Adrenal gland (tissue), 19 donors: ENCODE data around the gene AXL. TPM values are rescaled to one million over a fixed set of nuclear protein-coding genes. Genes with fewer than 3 reads are reported as not detected.
A peak's percentile ranks its signal among the peaks of the same experiment; 100 is the strongest.

ENCODE experiments used
- DNase-seq, 7 donors: peaks; one replicate each; pipeline ENCODE4 v3.0.0-alpha.2; 2019 to 2020
- H3K27ac ChIP-seq, 5 donors: fragments of 200-600 bp; sonication (generic) in 4 of 5; 1 replicate in 3 of 5; 2 replicates in 2 of 5; pipeline versions ENCODE4 v1.5.1 to v1.8.0; 2016 to 2020; ENCODE audit warnings: mild to moderate bottlenecking in 1 of 5
- H3K27me3 ChIP-seq: fragments of 200-600 bp; 2 replicates; pipeline ENCODE4 v1.8.0; 2021
- H3K36me3 ChIP-seq, 2 donors: fragments of 200-600 bp; replicated peaks in 1 of 2; 1 replicate in 1 of 2; 2 replicates in 1 of 2; pipeline versions ENCODE4 v1.5.1 to v1.8.0; 2018 to 2022
- H3K4me1 ChIP-seq, 2 donors: fragments of 200-600 bp; replicated peaks in 1 of 2; 1 replicate in 1 of 2; 2 replicates in 1 of 2; pipeline versions ENCODE4 v1.5.1 to v1.8.0; 2018 to 2021
- H3K4me3 ChIP-seq, 4 donors: fragments of 200-600 bp; sonication (generic) in 3 of 4; one replicate each; pipeline ENCODE4 v1.5.1; 2016 to 2018
- H3K9me3 ChIP-seq, 3 donors: fragments of 200-600 bp; sonication (generic) in 1 of 3; replicated peaks in 1 of 3; 1 replicate in 2 of 3; 2 replicates in 1 of 3; pipeline versions ENCODE4 v1.5.1 to v1.8.0; 2016 to 2021
- CTCF ChIP-seq, 6 experiments: fragments of 450-650 bp in 4 of 6; fragments of 200-600 bp in 2 of 6; sonication (generic) in 1 of 6; IDR thresholded peaks; 1 replicate in 5 of 6; 2 replicates in 1 of 6; pipeline versions ENCODE4 v1.5.1 to v1.8.0; 2016 to 2021; ENCODE audit warnings: antibody characterized with exemption in 6 of 6, mild to moderate bottlenecking in 2 of 6, moderate library complexity in 1 of 6
- POLR2A ChIP-seq, 2 donors: fragments of 450-650 bp; IDR thresholded peaks; one replicate each; pipeline ENCODE4 v1.6.1; 2017; ENCODE audit warnings: antibody characterized with exemption in 2 of 2, mild to moderate bottlenecking in 2 of 2, moderate library complexity in 1 of 2
- WGBS, 4 donors: extraction: QIAGEN DNeasy Blood & Tissue Kit in 2 of 4; methylation state at CpG; one replicate each; pipeline versions ENCODE4 v1.1.5 to v1.1.7; 2013 to 2017; 5-methylcytosine and 5-hydroxymethylcytosine counted together
- intact Hi-C, 2 donors: fragments of 100-400 bp; cut with DNase I; formaldehyde crosslinking; loops; one replicate each; pipeline versions ENCODE4 v1.14.1 to v1.15.0; 2022 to 2023
- long read RNA-seq, 10 donors: library from polyadenylated mRNA in 3 of 10; unstranded in 2 of 10; stranded (forward) in 1 of 10; transcript quantifications; one replicate each; pipeline ENCODE4 v2.0.0 and lab custom pipeline, GENCODE V29; 2021 to 2026
- polyA plus RNA-seq, 3 donors: library from polyadenylated mRNA; stranded (reverse); fragments of 200-250 nt in 2 of 3; fragments of 350-450 nt in 1 of 3; fragmentation: Illumina TruSeq in 1 of 3; extraction: RNeasy Lipid Tissue Mini Kit (QIAGEN cat#74804) in 1 of 3; gene quantifications; one replicate each; pipeline ENCODE4 v1.2.3, GENCODE V29; 2013 to 2014
- total RNA-seq, 9 donors: library from RNA; depleted of rRNA in 4 of 9; stranded (reverse); fragments of >200 nt in 4 of 9; fragments of 120-200 nt in 1 of 9; fragmentation: NEBNext Ultra II Directional in 1 of 9; extraction: Animal tissue kit (Norgen Biotek cat#: 25700) in 1 of 9; gene quantifications; one replicate each; pipeline versions ENCODE4 v1.1.0 to v1.2.4, GENCODE V29; 2013 to 2023
- donor health status: healthy with polysubstance abuse.
- donor health status: Bipolar disorder and iron deficiency.
- donor health status: DM: yes; HTN: yes; CAD: no.
- donor health status: DM: no; HTN: no; CAD: no.
- donor health status: DM: no; HTN: no; CAD: no.
- donor health status: DM: yes; HTN: yes; CAD: no.

Gene AXL
- total RNA-seq: 100 to 1,000 TPM in 1 of 9 donors, 10 to 100 TPM in 8; 34.3 to 105 (median 61.3) TPM
- polyA plus RNA-seq: 10 to 100 TPM; 12.0 to 18.1 (median 16.8) TPM
- long read RNA-seq, donor 1: 0 reads
- long read RNA-seq, donor 2, full-length matches to known transcripts: 2 of 10 reads
- long read RNA-seq, donor 2, partial matches to known transcripts: 8 of 10 reads
- long read RNA-seq, donor 2, other reads (novel, unspliced or antisense): 0 of 10 reads
- long read RNA-seq, donor 3, partial matches to known transcripts: 14 of 15 reads
- long read RNA-seq, donor 3, other reads (novel, unspliced or antisense): 0 of 15 reads
- long read RNA-seq, donor 4, partial matches to known transcripts: 125 of 126 reads
- long read RNA-seq, donor 4, other reads (novel, unspliced or antisense): 1 of 126 reads
- long read RNA-seq, donor 5, full-length matches to known transcripts: 33 of 50 reads
- long read RNA-seq, donor 5, partial matches to known transcripts: 11 of 50 reads
- long read RNA-seq, donor 5, other reads (novel, unspliced or antisense): 6 of 50 reads
- long read RNA-seq, donor 6, partial matches to known transcripts: 25 of 26 reads
- long read RNA-seq, donor 6, other reads (novel, unspliced or antisense): 1 of 26 reads
- long read RNA-seq, donor 7, partial matches to known transcripts: 5 of 6 reads
- long read RNA-seq, donor 7, other reads (novel, unspliced or antisense): 0 of 6 reads
- long read RNA-seq, donor 8, full-length matches to known transcripts: 8 of 16 reads
- long read RNA-seq, donor 8, partial matches to known transcripts: 8 of 16 reads
- long read RNA-seq, donor 8, other reads (novel, unspliced or antisense): 0 of 16 reads
- long read RNA-seq, donor 9, full-length matches to known transcripts: 1 of 11 reads
- long read RNA-seq, donor 9, partial matches to known transcripts: 10 of 11 reads
- long read RNA-seq, donor 9, other reads (novel, unspliced or antisense): 0 of 11 reads
- long read RNA-seq, donor 10, full-length matches to known transcripts: 4 of 12 reads
- long read RNA-seq, donor 10, partial matches to known transcripts: 8 of 12 reads
- long read RNA-seq, donor 10, other reads (novel, unspliced or antisense): 0 of 12 reads

DNA sequence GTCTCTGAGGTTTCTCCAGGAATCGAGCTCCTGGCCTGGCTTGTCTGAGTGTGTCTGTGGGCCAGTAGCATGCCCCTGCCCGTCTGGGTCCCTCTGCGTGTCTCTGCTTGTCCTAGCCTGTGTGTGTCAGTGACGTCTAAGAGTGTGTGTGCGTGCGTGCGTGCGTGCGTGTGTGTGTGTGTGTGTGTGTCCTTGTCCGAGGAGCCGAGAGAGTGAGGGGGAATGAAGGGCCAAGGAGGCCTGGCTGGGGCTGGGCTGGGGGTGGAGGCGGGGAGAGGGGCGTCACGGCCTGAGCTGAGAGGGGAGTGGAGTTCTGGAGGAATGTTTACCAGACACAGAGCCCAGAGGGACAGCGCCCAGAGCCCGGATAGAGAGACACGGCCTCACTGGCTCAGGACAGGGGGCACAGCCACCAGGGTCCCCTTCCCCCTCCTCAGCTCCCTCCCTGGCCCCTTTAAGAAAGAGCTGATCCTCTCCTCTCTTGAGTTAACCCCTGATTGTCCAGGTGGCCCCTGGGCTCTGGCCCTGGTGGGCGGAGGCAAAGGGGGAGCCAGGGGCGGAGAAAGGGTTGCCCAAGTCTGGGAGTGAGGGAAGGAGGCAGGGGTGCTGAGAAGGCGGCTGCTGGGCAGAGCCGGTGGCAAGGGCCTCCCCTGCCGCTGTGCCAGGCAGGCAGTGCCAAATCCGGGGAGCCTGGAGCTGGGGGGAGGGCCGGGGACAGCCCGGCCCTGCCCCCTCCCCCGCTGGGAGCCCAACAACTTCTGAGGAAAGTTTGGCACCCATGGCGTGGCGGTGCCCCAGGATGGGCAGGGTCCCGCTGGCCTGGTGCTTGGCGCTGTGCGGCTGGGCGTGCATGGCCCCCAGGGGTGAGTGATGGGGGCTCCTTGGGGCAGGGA is at the start of gene AXL:
AXL (plus strand) TSS at position 609 of the 893 bp plus-strand sequence; CDS start at position 779, 170 bp downstream.
- TF ChIP-seq POLR2A (IDR thresholded peaks at IDR 0.05) (peak; percentile 53 to 83), CTCF (IDR thresholded peaks at IDR 0.05) (no peak)
- peak within 1 kb of the TSS; percentile 22 to 84 (median 58) for H3K4me3 ChIP-seq
- H3K27me3 ChIP-seq: no peaks in the 10 kb centered on the region
- peaks cover 13 to 23% of the 10 kb centered on the region in 2 donors for H3K4me1 ChIP-seq
- peak within 1 kb of the TSS; percentile 53 to 93 (median 92) for H3K27ac ChIP-seq
- intact Hi-C loops: no loop called here
- H3K36me3 ChIP-seq: no peaks in the 10 kb centered on the region
- 1 to 4% (median 3%) methylated on average over 18 to 32 of the region's 32 CpGs for WGBS, 4 donors
- H3K9me3 ChIP-seq: no peaks in the 10 kb centered on the region
- peak; percentile 85 to 93 (median 92) for DNase-seq

DNA sequence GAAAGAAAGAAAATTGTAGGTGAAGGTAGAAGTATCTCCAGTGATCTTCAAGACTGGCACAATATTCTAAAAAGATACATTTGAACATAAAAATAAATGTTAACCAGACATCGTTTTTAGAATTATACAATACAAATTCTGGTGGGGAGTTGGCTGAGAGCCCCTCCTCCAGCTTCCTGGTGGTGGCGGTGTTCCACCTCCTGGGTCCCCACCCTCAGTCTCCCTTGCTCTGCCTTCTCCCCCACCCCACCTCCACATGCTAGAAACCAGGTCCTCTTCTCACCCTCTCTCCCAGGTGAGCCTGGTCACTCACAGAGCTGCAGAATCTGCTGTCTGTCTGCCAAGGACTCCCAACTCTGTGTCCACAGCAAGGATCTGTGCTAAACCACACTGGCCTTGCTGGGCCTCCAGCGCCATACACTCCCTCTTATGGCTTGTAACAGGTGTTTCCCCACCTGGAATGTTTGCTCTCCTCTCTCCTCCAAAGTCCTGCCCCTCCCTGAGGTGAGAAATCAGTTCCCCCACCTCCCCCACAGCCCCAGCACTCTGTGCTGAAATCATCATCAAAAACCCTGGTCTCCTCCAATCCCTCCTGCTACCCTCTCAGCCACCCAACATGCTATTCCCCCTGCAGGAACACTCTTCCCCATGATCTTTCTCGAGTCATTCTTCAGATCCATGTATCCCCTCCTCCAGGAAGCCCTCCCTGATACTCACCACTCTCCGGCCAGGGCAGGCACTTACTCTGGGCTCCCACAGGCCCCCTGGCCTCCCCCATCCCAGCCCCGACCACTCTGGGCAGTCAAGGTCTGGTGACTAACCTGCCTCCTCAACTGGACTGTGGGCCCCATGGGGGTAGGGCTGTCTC is 46.5 kb upstream of the AXL start:
- WGBS, 4 donors: 62 to 72% (median 69%) methylated on average over 6 of the region's 6 CpGs
- no peak overlapping the region for H3K27ac ChIP-seq
- no peak overlapping the region for H3K4me3 ChIP-seq
- intact Hi-C loops: no loop called here
- DNase-seq: no peak
- H3K27me3 ChIP-seq: no peaks in the 10 kb centered on the region
- H3K9me3 ChIP-seq: no peaks in the 10 kb centered on the region
- H3K4me1 ChIP-seq: peaks cover 11 to 14% of the 10 kb centered on the region in 2 donors
- TF ChIP-seq POLR2A (IDR thresholded peaks at IDR 0.05): no peak
- no peak for TF ChIP-seq CTCF (IDR thresholded peaks at IDR 0.05)
- no peaks in the 10 kb centered on the region for H3K36me3 ChIP-seq

DNA sequence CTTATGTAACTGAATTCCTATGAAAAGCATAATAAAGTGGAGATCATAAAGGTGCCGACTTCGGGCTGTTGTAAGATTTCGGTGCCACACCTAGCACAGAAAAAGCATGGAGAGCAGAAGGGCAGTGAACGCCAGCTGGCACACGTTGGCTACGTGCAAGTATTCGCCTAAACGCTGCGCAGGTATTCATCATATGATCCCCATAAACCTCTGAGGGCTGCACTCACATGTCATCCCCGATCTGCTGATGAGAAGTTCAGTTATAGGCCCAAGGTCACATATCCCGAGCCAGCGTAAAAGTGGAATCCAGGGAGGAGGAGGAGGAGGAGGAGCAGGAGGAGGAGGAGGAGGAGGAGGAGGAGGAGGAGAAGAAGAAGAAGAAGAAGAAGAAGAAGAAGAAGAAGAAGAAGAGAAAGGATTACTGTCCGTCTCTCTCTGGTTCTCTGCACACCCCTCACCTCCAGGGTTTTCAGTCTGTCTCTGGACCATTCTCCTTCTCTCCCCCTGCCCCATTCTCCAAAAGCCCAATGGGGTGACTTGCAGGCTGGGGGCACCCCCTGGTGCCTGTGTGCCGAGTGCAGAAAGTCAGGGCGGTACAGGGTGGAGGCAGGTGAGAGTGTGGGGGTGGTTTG is 44.6 kb upstream of the AXL start:
- TF ChIP-seq POLR2A (IDR thresholded peaks at IDR 0.05) (peak in 1 of 2 donors; percentile 7), CTCF (IDR thresholded peaks at IDR 0.05) (no peak)
- Histone ChIP-seq H3K27ac (peak overlapping the region in 1 of 5 donors; percentile 59), H3K9me3 (no peaks in the 10 kb centered on the region), H3K4me1 (peaks cover 11 to 14% of the 10 kb centered on the region in 2 donors), H3K27me3 (no peaks in the 10 kb centered on the region), H3K36me3 (no peaks in the 10 kb centered on the region), H3K4me3 (no peak overlapping the region)
- peak in 5 of 7 donors; percentile 13 to 64 (median 56) for DNase-seq
- 64 to 77% (median 67%) methylated on average over 13 to 15 of the region's 15 CpGs for WGBS, 4 donors
- intact Hi-C loops: no loop called here
